CD4-positive, CD25-positive, alpha-beta regulatory T cell (primary cell): ENCODE data around the gene HMGN1. TPM values are rescaled to one million over a fixed set of nuclear protein-coding genes. Genes with fewer than 3 reads are reported as not detected.

Experiments used
- ATAC-seq, 2 donors: fragments of 150-1000 bp; cut with Tn5 transposase; one replicate each; pipeline ENCODE4 v1.10.0; 2021; ENCODE audit warnings: low read depth in 2 of 2, moderate number of reproducible peaks in 2 of 2, moderate library complexity in 1 of 2
- DNase-seq, 3 donors: peaks; one replicate each; pipeline versions ENCODE4 v3.0.0 to v3.0.0-alpha.2; 2012 to 2022; ENCODE audit warnings: mixed read lengths in 1 of 3
- H3K27ac ChIP-seq: one replicate; pipeline ENCODE4 v1.7.0; 2013; ENCODE audit warnings: mild to moderate bottlenecking, low read length; ENCODE audit not compliant: insufficient read depth, poor library complexity, severe bottlenecking
- H3K27me3 ChIP-seq: one replicate; pipeline ENCODE4 v1.7.0; 2013; ENCODE audit warnings: low read length; ENCODE audit not compliant: control insufficient read depth, insufficient read depth
- H3K36me3 ChIP-seq: one replicate; pipeline ENCODE4 v1.7.0; 2013; ENCODE audit warnings: mild to moderate bottlenecking, low read length, moderate library complexity; ENCODE audit not compliant: control insufficient read depth, insufficient read depth
- H3K4me1 ChIP-seq: 2 replicates; pipeline ENCODE4 v1.7.0; 2013; ENCODE audit warnings: mild to moderate bottlenecking, low read length; ENCODE audit not compliant: insufficient read depth, control insufficient read depth, poor library complexity, severe bottlenecking
- H3K4me3 ChIP-seq: one replicate; pipeline ENCODE4 v1.7.0; 2013; ENCODE audit warnings: low read depth, mild to moderate bottlenecking, low read length, moderate library complexity
- H3K9me3 ChIP-seq, 2 experiments: 1 replicate in 1 of 2; 2 replicates in 1 of 2; pipeline ENCODE4 v1.7.0; 2013; ENCODE audit warnings: low read length in 2 of 2, mild to moderate bottlenecking in 1 of 2, moderate library complexity in 1 of 2; ENCODE audit not compliant: control insufficient read depth in 2 of 2
- H3K27ac Mint-ChIP-seq, 3 donors: one replicate each; pipeline ENCODE4 v1.8.0; 2020 to 2022; ENCODE audit warnings: mild to moderate bottlenecking in 3 of 3, mixed read lengths in 3 of 3, moderate library complexity in 2 of 3
- H3K27me3 Mint-ChIP-seq: one replicate; pipeline ENCODE4 v1.8.0; 2022; ENCODE audit warnings: mild to moderate bottlenecking, mixed read lengths
- H3K36me3 Mint-ChIP-seq: one replicate; pipeline ENCODE4 v1.8.0; 2020; ENCODE audit warnings: mixed read lengths
- H3K4me1 Mint-ChIP-seq, 4 donors: one replicate each; pipeline ENCODE4 v1.8.0; 2020 to 2022; ENCODE audit warnings: mixed read lengths in 4 of 4, mild to moderate bottlenecking in 1 of 4
- H3K4me3 Mint-ChIP-seq, 4 donors: one replicate each; pipeline ENCODE4 v1.8.0; 2020 to 2022; ENCODE audit warnings: mild to moderate bottlenecking in 4 of 4, mixed read lengths in 4 of 4, moderate library complexity in 3 of 4
- H3K9me3 Mint-ChIP-seq, 7 donors: one replicate each; pipeline ENCODE4 v1.8.0; 2020 to 2022; ENCODE audit warnings: mixed read lengths in 7 of 7, mild to moderate bottlenecking in 3 of 7, moderate library complexity in 2 of 7
- polyA plus RNA-seq, 4 donors: library from polyadenylated mRNA; unstranded; fragments of 300-500 nt; fragmentation: Illumina TruSeq; gene quantifications; one replicate each; pipeline ENCODE4 v1.2.3, GENCODE V29; 2021
- total RNA-seq: library from RNA; stranded (reverse); gene quantifications from one replicate; pipeline ENCODE4 v1.2.3, GENCODE V29; 2022

HMGN1 gene
- total and polyA plus RNA-seq, 5 donors from 2014 or later = 168 to 249 (median 186) TPM

DNA sequence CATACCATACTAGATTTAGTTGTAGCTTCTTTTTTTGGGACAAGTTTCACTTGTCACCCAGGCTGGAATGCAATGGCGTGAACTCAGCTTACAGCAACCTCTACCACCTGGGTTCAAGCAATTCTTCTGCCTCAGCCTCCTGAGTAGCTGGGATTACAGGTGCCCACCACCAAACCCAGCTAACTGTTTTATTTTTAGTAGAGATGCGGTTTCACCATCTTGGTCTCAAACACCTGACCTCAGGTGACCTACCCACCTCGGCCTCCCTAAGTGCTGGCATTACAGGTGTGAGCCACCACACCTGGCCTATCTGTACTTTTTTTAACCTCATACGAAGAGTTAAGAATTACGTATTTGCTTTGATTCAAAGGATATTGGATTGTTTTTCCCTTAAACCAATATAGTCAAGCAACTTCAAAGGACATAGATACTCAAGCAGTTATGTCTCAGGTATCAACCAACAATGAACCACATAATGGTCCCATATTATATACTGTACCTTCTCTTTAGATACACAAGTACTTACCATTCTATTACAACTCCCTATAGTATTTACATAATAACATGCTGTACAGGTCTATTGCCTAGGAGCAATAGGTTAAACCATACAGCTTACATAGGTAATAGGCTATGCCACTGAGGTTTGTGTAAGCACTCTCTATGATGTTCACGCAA is 7.5 kb downstream of the HMGN1 start:
- no peak for ATAC-seq

GRCh38 chr21:39340687-39341086 is 8.2 kb downstream of the HMGN1 start:
- H3K4me3 ChIP-seq = no peak overlapping the region
- H3K36me3 Mint-ChIP-seq = peaks cover 32% of the 10 kb centered on the region
- H3K4me1 ChIP-seq = peaks cover 7% of the 10 kb centered on the region
- H3K36me3 ChIP-seq = peaks cover 33% of the 10 kb centered on the region
- no peaks in the 10 kb centered on the region for H3K9me3 Mint-ChIP-seq
- no peak for ATAC-seq
- no peak for DNase-seq
- H3K4me1 Mint-ChIP-seq = peaks cover 11 to 19% (median 14%) of the 10 kb centered on the region in 4 donors
- H3K27ac ChIP-seq = no peak overlapping the region
- H3K27ac Mint-ChIP-seq = peak overlapping the region in 1 of 3 donors; percentile 72
- no peaks in the 10 kb centered on the region for H3K9me3 ChIP-seq
- no peaks in the 10 kb centered on the region for H3K27me3 Mint-ChIP-seq
- no peaks in the 10 kb centered on the region for H3K27me3 ChIP-seq
- no peak overlapping the region for H3K4me3 Mint-ChIP-seq

More for the DNA sequence above, 7.5 kb downstream of the HMGN1 start:
- H3K27ac ChIP-seq = no peak overlapping the region
- Mint-ChIP-seq H3K4me1 (peaks cover 18 to 26% (median 20%) of the 10 kb centered on the region in 4 donors), H3K9me3 (no peaks in the 10 kb centered on the region), H3K36me3 (peaks cover 36% of the 10 kb centered on the region), H3K27me3 (no peaks in the 10 kb centered on the region), H3K4me3 (no peak overlapping the region), H3K27ac (no peak overlapping the region)
- H3K9me3 ChIP-seq = no peaks in the 10 kb centered on the region
- H3K4me3 ChIP-seq = no peak overlapping the region
- no peak for DNase-seq
- peaks cover 37% of the 10 kb centered on the region for H3K36me3 ChIP-seq
- H3K4me1 ChIP-seq = peaks cover 13% of the 10 kb centered on the region
- no peaks in the 10 kb centered on the region for H3K27me3 ChIP-seq

DNA sequence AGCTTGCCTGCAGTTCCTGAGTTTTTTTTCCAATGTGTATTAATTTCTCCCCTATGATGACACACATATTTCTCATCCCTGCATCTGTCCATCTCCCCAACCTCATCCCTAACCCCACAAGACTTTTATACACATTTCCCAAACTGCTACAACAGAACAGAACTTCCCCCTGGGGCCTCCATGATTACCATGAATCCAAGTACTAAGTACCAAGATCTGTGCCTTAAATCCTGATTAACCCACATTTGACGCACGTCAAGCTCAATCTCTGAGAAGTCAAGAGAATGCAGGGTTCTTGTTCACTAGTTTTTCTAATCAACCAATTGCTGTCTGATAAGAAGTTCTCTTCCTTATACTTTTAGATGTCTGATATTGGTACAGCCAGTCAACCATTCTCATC is 9.7 kb downstream of the HMGN1 start:
- Mint-ChIP-seq H3K27me3 (no peaks in the 10 kb centered on the region), H3K9me3 (no peaks in the 10 kb centered on the region), H3K36me3 (peaks cover 20% of the 10 kb centered on the region), H3K4me3 (no peak overlapping the region), H3K27ac (peak overlapping the region in 2 of 3 donors; percentile 12 to 21), H3K4me1 (peaks cover 0 to 7% (median 5%) of the 10 kb centered on the region in 4 donors)
- ATAC-seq (no peak), DNase-seq (no peak)
- Histone ChIP-seq H3K4me3 (no peak overlapping the region), H3K9me3 (no peaks in the 10 kb centered on the region), H3K27ac (no peak overlapping the region), H3K36me3 (peaks cover 22% of the 10 kb centered on the region), H3K4me1 (no peaks in the 10 kb centered on the region), H3K27me3 (no peaks in the 10 kb centered on the region)

DNA sequence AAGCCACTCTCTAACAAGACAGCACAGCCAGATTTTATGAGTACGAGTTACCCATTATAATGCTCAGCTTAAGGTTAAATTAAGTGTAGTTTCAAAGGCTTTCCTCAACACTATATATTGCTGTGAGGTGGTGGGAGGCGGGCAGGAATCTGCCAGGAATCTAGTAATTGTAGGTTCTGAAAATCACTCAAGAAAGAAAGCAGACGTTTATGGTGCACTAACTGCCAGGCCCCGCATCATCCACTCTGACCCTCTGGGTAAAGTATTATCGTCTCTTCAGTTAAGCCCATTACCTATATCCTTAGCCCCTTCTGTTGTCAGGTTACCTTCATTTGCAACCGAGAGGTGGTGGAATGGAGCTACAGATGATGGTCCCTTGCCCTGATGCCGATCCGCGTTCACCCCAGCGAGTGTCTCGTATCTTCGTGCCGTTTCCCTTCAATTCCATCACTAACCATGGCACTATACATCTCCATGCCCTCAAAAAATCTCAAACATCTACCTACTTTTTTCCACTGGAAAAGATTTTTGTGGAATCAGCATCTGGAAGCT is 12.4 kb downstream of the HMGN1 start:
- Histone ChIP-seq H3K27ac (no peak overlapping the region), H3K36me3 (peaks cover 3% of the 10 kb centered on the region), H3K4me3 (no peak overlapping the region), H3K4me1 (no peaks in the 10 kb centered on the region), H3K9me3 (no peaks in the 10 kb centered on the region), H3K27me3 (no peaks in the 10 kb centered on the region)
- H3K9me3 Mint-ChIP-seq = no peaks in the 10 kb centered on the region
- ATAC-seq = no peak
- H3K36me3 Mint-ChIP-seq = peaks cover 6% of the 10 kb centered on the region
- DNase-seq = no peak
- no peak overlapping the region for H3K27ac Mint-ChIP-seq
- no peak overlapping the region for H3K4me3 Mint-ChIP-seq
- H3K27me3 Mint-ChIP-seq = peaks cover 7% of the 10 kb centered on the region
- H3K4me1 Mint-ChIP-seq = peaks cover 0 to 2% (median 0%) of the 10 kb centered on the region in 4 donors

DNA sequence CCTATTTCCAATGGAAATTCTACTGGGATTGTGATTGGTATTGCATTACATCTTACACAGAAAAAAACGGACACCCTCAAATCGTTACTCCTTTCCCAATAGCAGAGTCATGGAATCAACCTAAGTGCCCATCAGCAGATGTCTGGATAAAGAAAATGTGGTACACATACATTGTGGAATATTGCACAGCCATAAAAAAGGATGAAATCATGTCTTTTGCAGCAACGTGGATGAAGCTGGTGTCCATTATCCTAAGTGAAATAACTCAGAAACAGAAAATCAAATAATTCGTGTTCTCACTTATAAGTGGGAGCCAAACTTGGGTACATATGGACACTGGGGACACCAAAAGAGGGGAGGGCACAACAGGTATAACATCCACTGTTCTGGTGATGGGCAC is 14.3 kb downstream of the HMGN1 start:
- no peak overlapping the region for H3K27ac ChIP-seq
- no peaks in the 10 kb centered on the region for H3K9me3 ChIP-seq
- ATAC-seq = no peak
- peaks cover 0 to 2% (median 0%) of the 10 kb centered on the region in 4 donors for H3K4me1 Mint-ChIP-seq
- no peaks in the 10 kb centered on the region for H3K36me3 ChIP-seq
- H3K27me3 ChIP-seq = no peaks in the 10 kb centered on the region
- no peak for DNase-seq
- no peak overlapping the region for H3K4me3 ChIP-seq
- H3K9me3 Mint-ChIP-seq = no peaks in the 10 kb centered on the region
- peaks cover 3% of the 10 kb centered on the region for H3K36me3 Mint-ChIP-seq
- H3K4me1 ChIP-seq = no peaks in the 10 kb centered on the region
- no peak overlapping the region for H3K4me3 Mint-ChIP-seq
- peaks cover 7% of the 10 kb centered on the region for H3K27me3 Mint-ChIP-seq
- no peak overlapping the region for H3K27ac Mint-ChIP-seq

- Mint-ChIP-seq H3K27me3 (peaks cover 7% of the 10 kb centered on the region), H3K9me3 (no peaks in the 10 kb centered on the region), H3K27ac (no peak overlapping the region), H3K36me3 (no peaks in the 10 kb centered on the region), H3K4me1 (no peaks in the 10 kb centered on the region), H3K4me3 (no peak overlapping the region)
- Histone ChIP-seq H3K27me3 (no peaks in the 10 kb centered on the region), H3K4me3 (no peak overlapping the region), H3K4me1 (no peaks in the 10 kb centered on the region), H3K9me3 (no peaks in the 10 kb centered on the region), H3K27ac (no peak overlapping the region), H3K36me3 (no peaks in the 10 kb centered on the region)
- DNase-seq (no peak), ATAC-seq (no peak)
Observed at GRCh38 chr21:39332175-39332574, 16.7 kb downstream of the HMGN1 start.

GRCh38 chr21:39330001-39330400 is 18.9 kb downstream of the HMGN1 start:
- ATAC-seq (no peak), DNase-seq (no peak)
- no peaks in the 10 kb centered on the region for H3K36me3 ChIP-seq
- H3K27ac ChIP-seq = no peak overlapping the region
- Mint-ChIP-seq H3K4me3 (no peak overlapping the region), H3K36me3 (no peaks in the 10 kb centered on the region), H3K27me3 (peaks cover 7% of the 10 kb centered on the region), H3K27ac (no peak overlapping the region), H3K9me3 (no peaks in the 10 kb centered on the region), H3K4me1 (no peaks in the 10 kb centered on the region)
- no peaks in the 10 kb centered on the region for H3K9me3 ChIP-seq
- H3K4me1 ChIP-seq = no peaks in the 10 kb centered on the region
- no peak overlapping the region for H3K4me3 ChIP-seq
- H3K27me3 ChIP-seq = no peaks in the 10 kb centered on the region

DNA sequence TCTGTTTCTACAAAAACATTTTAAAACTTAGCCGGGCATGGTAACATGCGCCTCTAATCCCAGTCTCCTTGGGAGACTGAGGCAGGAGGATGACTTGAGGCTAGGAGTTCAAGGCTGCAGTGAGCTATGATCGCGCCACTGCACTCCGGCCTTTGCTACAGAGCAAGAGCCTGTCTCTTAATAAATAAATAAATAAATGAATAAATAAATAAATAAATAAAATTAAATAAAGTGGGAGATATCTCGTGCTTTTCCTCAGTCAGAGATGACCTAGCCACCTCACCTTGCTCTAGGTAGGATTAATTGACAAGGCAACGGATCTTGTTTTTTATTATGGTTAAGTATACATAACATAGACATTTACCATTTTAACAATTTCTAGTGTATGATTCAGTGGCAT is 21.2 kb downstream of the HMGN1 start:
- H3K9me3 Mint-ChIP-seq = no peaks in the 10 kb centered on the region
- H3K4me3 ChIP-seq = no peak overlapping the region
- no peaks in the 10 kb centered on the region for H3K4me1 ChIP-seq
- H3K4me1 Mint-ChIP-seq = no peaks in the 10 kb centered on the region
- H3K36me3 Mint-ChIP-seq = no peaks in the 10 kb centered on the region
- no peaks in the 10 kb centered on the region for H3K27me3 ChIP-seq
- ATAC-seq (no peak), DNase-seq (no peak)
- no peak overlapping the region for H3K27ac Mint-ChIP-seq
- no peaks in the 10 kb centered on the region for H3K9me3 ChIP-seq
- H3K27ac ChIP-seq = no peak overlapping the region
- no peaks in the 10 kb centered on the region for H3K36me3 ChIP-seq
- H3K4me3 Mint-ChIP-seq = no peak overlapping the region
- peaks cover 7% of the 10 kb centered on the region for H3K27me3 Mint-ChIP-seq
